ENCODE measurements around the gene ZGRF1. TPM values are rescaled to one million over a fixed set of nuclear protein-coding genes. Genes with fewer than 3 reads are reported as not detected.
"Not testable (repeated sequence)": the region's sequence is repeated elsewhere in the genome, so short reads cannot be mapped to it uniquely, and the experiment has no call there.

ZGRF1 gene
- total RNA-seq, 2 experiments from 2014 or later: 28.8 to 28.9 TPM

GRCh38 chr4:112651641-112652040 is 14.9 kb upstream of the ZGRF1 start:
- Mint-ChIP-seq H3K27ac (no peak overlapping the region), H3K4me3 (no peak overlapping the region), H3K36me3 (ENCODE audit: low read depth) (peaks cover 32% of the 10 kb centered on the region), H3K4me1 (no peaks in the 10 kb centered on the region), H3K27me3 (no peaks in the 10 kb centered on the region), H3K9me3 (no peaks in the 10 kb centered on the region)
- ChIA-PET CTCF (no interaction called here), POLR2A (no interaction called here)
- DNase-seq: no peak

- H3K27me3 Mint-ChIP-seq: no peaks in the 10 kb centered on the region
- H3K4me3 Mint-ChIP-seq: no peak overlapping the region
- ChIA-PET CTCF (no interaction called here), POLR2A (no interaction called here)
- no peaks in the 10 kb centered on the region for H3K9me3 Mint-ChIP-seq
- peaks cover 33% of the 10 kb centered on the region for H3K36me3 Mint-ChIP-seq (ENCODE audit: low read depth)
- DNase-seq: no peak
- no peaks in the 10 kb centered on the region for H3K4me1 Mint-ChIP-seq
- H3K27ac Mint-ChIP-seq: no peak overlapping the region
Observed at GRCh38 chr4:112650332-112650731, 13.6 kb upstream of the ZGRF1 start.

- CTCF ChIA-PET: interaction anchor here (1.0 to 1.1 kb wide), 2 partner anchors 113 to 116 kb away, joined by 3 to 4 read pairs; no protein-coding TSS in a partner anchor
- no peak for DNase-seq
- POLR2A ChIA-PET: no interaction called here
- Mint-ChIP-seq H3K27me3 (no peaks in the 10 kb centered on the region), H3K36me3 (ENCODE audit: low read depth) (peaks cover 34% of the 10 kb centered on the region), H3K9me3 (no peaks in the 10 kb centered on the region), H3K4me3 (no peak overlapping the region), H3K4me1 (peaks cover 2% of the 10 kb centered on the region), H3K27ac (no peak overlapping the region)
Observed at GRCh38 chr4:112649055-112649408, 12.3 kb upstream of the ZGRF1 start.

- DNase-seq: no peak
- POLR2A ChIA-PET: interaction anchor here (1.6 kb wide), 1 partner anchor 11 kb away, joined by 4 read pairs; the partner anchor contains the start of genes LARP7 and ZGRF1
- CTCF ChIA-PET: interaction anchor here (1.0 to 1.8 kb wide), 3 partner anchors 11 to 117 kb away, joined by 3 to 7 read pairs (median 4); partner anchors contain the start of genes LARP7 and ZGRF1
- Mint-ChIP-seq H3K4me3 (no peak overlapping the region), H3K27me3 (no peaks in the 10 kb centered on the region), H3K4me1 (peaks cover 4% of the 10 kb centered on the region), H3K9me3 (no peaks in the 10 kb centered on the region), H3K27ac (no peak overlapping the region), H3K36me3 (ENCODE audit: low read depth) (peaks cover 29% of the 10 kb centered on the region)
Observed at GRCh38 chr4:112648263-112649054, 11.8 kb upstream of the ZGRF1 start.

- peaks cover 34% of the 10 kb centered on the region for H3K36me3 Mint-ChIP-seq (ENCODE audit: low read depth)
- CTCF ChIA-PET: interaction anchor here (1.0 to 1.8 kb wide), 2 partner anchors 11 to 115 kb away, joined by 3 to 7 read pairs; partner anchors contain the start of genes LARP7 and ZGRF1
- DNase-seq: no peak
Observed at GRCh38 chr4:112647785-112648184, 11.1 kb upstream of the ZGRF1 start.

GRCh38 chr4:112646632-112647537 is 10.2 kb upstream of the ZGRF1 start:
- ChIA-PET POLR2A (interaction anchor here (0.9 to 1.8 kb wide), 3 partner anchors 8 to 10 kb away, joined by 4 read pairs; partner anchors contain the start of genes LARP7 and ZGRF1), CTCF (interaction anchor here (1.8 to 2.8 kb wide), 2 partner anchors 10 to 118 kb away, joined by 7 to 11 read pairs; partner anchors contain the start of genes LARP7 and ZGRF1)
- Mint-ChIP-seq H3K36me3 (ENCODE audit: low read depth) (peaks cover 30% of the 10 kb centered on the region), H3K4me3 (no peak overlapping the region), H3K27me3 (no peaks in the 10 kb centered on the region), H3K4me1 (peaks cover 12% of the 10 kb centered on the region), H3K27ac (no peak overlapping the region), H3K9me3 (no peaks in the 10 kb centered on the region)
- no peak for DNase-seq

More at GRCh38 chr4:112647785-112648184, 11.1 kb upstream of the ZGRF1 start:
- H3K27me3 Mint-ChIP-seq: no peaks in the 10 kb centered on the region
- H3K9me3 Mint-ChIP-seq: no peaks in the 10 kb centered on the region
- POLR2A ChIA-PET: interaction anchor here (1.6 kb wide), 1 partner anchor 11 kb away, joined by 4 read pairs; the partner anchor contains the start of genes LARP7 and ZGRF1
- H3K4me3 Mint-ChIP-seq: no peak overlapping the region
- H3K27ac Mint-ChIP-seq: no peak overlapping the region
- H3K4me1 Mint-ChIP-seq: peaks cover 10% of the 10 kb centered on the region

GRCh38 chr4:112645541-112646329 is 9.0 kb upstream of the ZGRF1 start:
- POLR2A ChIA-PET: interaction anchor here (0.9 to 1.8 kb wide), 2 partner anchors 8 to 9 kb away, joined by 4 read pairs; no protein-coding TSS in a partner anchor
- CTCF ChIA-PET: interaction anchor here (2.8 kb wide), 1 partner anchor 119 kb away, joined by 11 read pairs; no protein-coding TSS in a partner anchor
- H3K27me3 Mint-ChIP-seq: no peaks in the 10 kb centered on the region

GRCh38 chr4:112644595-112645535 is 8.2 kb upstream of the ZGRF1 start:
- Mint-ChIP-seq H3K36me3 (ENCODE audit: low read depth) (peaks cover 31% of the 10 kb centered on the region), H3K4me1 (peaks cover 22% of the 10 kb centered on the region)
- H3K4me3 Mint-ChIP-seq, H3K27me3 Mint-ChIP-seq, H3K9me3 Mint-ChIP-seq, H3K27ac Mint-ChIP-seq, DNase-seq: not testable (repeated sequence)
- CTCF ChIA-PET: interaction anchor here (0.8 to 2.8 kb wide), 2 partner anchors 120 to 317 kb away, joined by 5 to 11 read pairs; no protein-coding TSS in a partner anchor
- POLR2A ChIA-PET: interaction anchor here (1.8 kb wide), 1 partner anchor 7 kb away, joined by 4 read pairs; no protein-coding TSS in a partner anchor

More at GRCh38 chr4:112645541-112646329, 9.0 kb upstream of the ZGRF1 start:
- no peak overlapping the region for H3K4me3 Mint-ChIP-seq
- peaks cover 32% of the 10 kb centered on the region for H3K36me3 Mint-ChIP-seq (ENCODE audit: low read depth)
- no peak for DNase-seq
- peaks cover 20% of the 10 kb centered on the region for H3K4me1 Mint-ChIP-seq
- no peaks in the 10 kb centered on the region for H3K9me3 Mint-ChIP-seq
- no peak overlapping the region for H3K27ac Mint-ChIP-seq

- DNase-seq: no peak
- Mint-ChIP-seq H3K36me3 (ENCODE audit: low read depth) (peaks cover 31% of the 10 kb centered on the region), H3K9me3 (no peaks in the 10 kb centered on the region), H3K27me3 (no peaks in the 10 kb centered on the region), H3K4me1 (peaks cover 26% of the 10 kb centered on the region), H3K27ac (no peak overlapping the region), H3K4me3 (no peak overlapping the region)
- ChIA-PET CTCF (no interaction called here), POLR2A (no interaction called here)
Observed at GRCh38 chr4:112642526-112642925, 5.8 kb upstream of the ZGRF1 start.

GRCh38 chr4:112637552-112637866 is 800 bp upstream of the ZGRF1 start:
- Mint-ChIP-seq H3K4me1 (peaks cover 35% of the 10 kb centered on the region), H3K9me3 (no peaks in the 10 kb centered on the region), H3K27me3 (no peaks in the 10 kb centered on the region), H3K36me3 (ENCODE audit: low read depth) (peaks cover 10% of the 10 kb centered on the region), H3K4me3 (no peak overlapping the region), H3K27ac (no peak overlapping the region)
- CTCF ChIA-PET: interaction anchor here (1.3 to 3.2 kb wide), 4 partner anchors 10 to 128 kb away, joined by 5 to 21 read pairs (median 6); no protein-coding TSS in a partner anchor
- POLR2A ChIA-PET: interaction anchor here (0.9 to 1.4 kb wide), 3 partner anchors 8 to 351 kb away, joined by 4 to 8 read pairs (median 4); no protein-coding TSS in a partner anchor
- no peak for DNase-seq

GRCh38 chr4:112633477-112634235 is 3.1 kb downstream of the ZGRF1 start:
- POLR2A ChIA-PET: no interaction called here
- Mint-ChIP-seq H3K4me1 (peaks cover 20% of the 10 kb centered on the region), H3K36me3 (ENCODE audit: low read depth) (peaks cover 8% of the 10 kb centered on the region), H3K4me3 (no peak overlapping the region), H3K27ac (peak overlapping the region; percentile 35), H3K27me3 (no peaks in the 10 kb centered on the region), H3K9me3 (no peaks in the 10 kb centered on the region)
- CTCF ChIA-PET: interaction anchor here (1.0 to 3.0 kb wide), 6 partner anchors 102 to 305 kb away, joined by 3 to 21 read pairs (median 4); no protein-coding TSS in a partner anchor
- no peak for DNase-seq
